GM12873 (cell line): ENCODE measurements around the gene RPL10A.

Experiments used
- TF ChIP-seq, protein P1 (sequence below): IDR thresholded peaks from 2 replicates; pipeline ENCODE4 v1.5.1; 2012; ENCODE audit warnings: low read depth, mild to moderate bottlenecking, moderate library complexity, low read length, control low read depth; ENCODE audit not compliant: insufficient read depth; ENCODE audit errors: missing control alignments

The RPL10A gene

DNA sequence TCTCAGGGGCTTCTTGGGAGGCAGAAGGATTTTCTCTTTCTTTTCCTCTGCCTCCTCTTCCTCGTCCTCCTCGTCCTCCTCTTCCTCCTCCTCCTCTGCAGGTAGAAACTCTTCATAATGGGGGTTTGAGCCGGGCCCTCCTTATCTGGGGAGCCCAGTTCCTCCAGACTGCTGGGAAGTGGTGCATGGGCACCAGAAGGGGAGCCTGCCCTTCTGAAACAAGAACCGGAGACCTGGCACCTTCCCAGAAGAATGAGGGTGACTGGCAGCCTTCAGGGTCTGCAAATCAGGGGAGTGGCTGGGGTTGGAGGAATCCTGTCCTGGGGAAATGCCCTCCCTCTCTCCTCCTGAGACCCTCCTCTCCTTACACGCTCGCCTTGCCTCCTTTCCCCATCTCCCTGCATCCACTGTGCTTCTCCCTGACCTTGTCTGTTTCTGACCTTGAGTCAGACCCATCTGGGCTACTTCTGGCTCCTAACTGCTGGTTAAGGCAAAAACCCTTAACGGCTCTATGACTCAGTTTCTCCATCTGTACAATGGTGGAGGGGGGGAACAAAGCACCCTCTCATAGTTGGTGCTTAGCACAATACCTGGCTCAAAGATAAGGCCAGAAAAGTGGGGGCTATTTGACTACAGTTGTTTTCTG is 42.8 kb downstream of the RPL10A start:
- TF ChIP-seq, protein P1, sequence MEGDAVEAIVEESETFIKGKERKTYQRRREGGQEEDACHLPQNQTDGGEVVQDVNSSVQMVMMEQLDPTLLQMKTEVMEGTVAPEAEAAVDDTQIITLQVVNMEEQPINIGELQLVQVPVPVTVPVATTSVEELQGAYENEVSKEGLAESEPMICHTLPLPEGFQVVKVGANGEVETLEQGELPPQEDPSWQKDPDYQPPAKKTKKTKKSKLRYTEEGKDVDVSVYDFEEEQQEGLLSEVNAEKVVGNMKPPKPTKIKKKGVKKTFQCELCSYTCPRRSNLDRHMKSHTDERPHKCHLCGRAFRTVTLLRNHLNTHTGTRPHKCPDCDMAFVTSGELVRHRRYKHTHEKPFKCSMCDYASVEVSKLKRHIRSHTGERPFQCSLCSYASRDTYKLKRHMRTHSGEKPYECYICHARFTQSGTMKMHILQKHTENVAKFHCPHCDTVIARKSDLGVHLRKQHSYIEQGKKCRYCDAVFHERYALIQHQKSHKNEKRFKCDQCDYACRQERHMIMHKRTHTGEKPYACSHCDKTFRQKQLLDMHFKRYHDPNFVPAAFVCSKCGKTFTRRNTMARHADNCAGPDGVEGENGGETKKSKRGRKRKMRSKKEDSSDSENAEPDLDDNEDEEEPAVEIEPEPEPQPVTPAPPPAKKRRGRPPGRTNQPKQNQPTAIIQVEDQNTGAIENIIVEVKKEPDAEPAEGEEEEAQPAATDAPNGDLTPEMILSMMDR, result no peak

DNA sequence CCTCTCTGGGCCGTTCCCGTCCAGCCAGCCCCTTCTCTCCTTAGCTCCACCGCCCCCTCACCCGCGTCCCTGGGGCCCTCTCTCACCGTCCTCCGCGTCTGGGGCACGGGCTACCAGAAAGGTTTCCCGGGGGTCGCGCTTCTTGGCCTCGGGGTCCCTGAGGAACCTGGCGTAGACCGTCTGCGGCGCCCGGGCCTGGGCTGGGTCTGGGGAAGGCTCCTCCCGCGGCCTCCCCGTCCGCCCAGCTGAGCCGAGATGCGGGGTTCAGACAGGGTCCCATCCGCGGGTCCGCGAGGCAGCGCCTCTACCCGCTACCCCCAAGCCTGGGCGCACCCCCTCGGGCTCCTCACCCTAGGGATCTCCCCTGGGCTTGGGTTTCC is 43.4 kb downstream of the RPL10A start:
- TF ChIP-seq, protein P1, result no peak

DNA sequence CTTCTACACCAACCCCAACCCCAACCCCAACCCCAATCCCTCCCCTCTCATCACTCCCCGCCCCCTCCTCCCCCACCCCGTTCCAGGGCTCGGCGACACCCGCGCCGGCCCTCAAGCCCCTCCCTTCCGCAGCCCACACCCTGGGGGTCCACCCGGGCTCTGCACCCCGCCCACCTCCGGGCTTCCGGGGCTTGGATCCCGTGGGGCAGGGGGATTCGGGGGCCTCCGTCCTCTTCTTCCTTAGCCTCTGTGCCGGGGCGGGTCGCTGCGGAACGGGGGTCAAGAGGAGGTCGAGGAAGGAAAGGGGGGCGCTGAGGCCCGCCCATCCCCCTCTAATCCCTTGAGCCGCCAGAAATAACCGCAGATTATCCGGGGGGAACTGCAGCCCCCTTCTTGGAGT is 43.8 kb downstream of the RPL10A start:
- TF ChIP-seq, protein P1, result no peak

DNA sequence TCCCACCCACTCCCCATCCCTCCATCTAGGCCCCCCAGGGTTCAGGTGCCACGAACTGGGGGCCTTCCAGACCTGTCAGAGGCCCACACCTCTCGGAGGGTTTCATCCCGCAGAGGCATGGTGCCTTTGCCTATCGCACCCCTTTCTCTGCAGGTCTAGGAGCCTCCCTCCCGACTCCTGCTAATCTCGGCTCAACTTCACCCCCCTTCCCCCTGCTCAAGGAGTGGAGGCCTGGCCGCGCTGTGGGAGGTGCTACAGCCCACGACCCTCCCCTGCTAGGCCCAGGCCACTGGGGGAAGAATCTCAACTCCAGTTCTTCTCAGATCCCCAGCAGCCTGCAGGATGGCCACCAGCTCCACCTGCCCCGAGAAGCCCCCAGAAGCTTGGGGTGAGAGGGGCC is 44.5 kb downstream of the RPL10A start, which contains the start of gene TULP1:
TULP1 (minus strand) TSS at position 157 of the 400 bp plus-strand sequence; CDS start at position 119, 38 bp downstream.
- TF ChIP-seq, protein P1, result no peak

DNA sequence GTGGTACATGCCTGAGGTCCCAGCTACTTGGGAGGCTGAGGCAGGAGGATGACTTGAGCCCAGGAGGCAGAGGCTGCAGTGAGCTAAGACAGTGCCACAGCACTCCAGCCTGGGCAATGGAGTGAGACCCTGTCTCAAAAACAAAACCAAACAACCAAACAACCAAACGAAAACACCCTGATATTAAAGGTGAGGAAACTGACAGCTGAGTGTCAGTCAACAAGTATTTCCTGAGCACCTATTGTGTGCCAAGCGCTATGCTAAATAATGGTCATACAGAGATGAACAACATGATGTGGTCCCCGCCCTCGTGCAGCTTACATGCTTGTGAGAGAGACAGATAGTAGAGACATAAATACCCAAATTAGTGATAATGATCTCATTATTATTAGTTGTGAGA is 46.4 kb downstream of the RPL10A start:
- TF ChIP-seq, protein P1, result no peak

DNA sequence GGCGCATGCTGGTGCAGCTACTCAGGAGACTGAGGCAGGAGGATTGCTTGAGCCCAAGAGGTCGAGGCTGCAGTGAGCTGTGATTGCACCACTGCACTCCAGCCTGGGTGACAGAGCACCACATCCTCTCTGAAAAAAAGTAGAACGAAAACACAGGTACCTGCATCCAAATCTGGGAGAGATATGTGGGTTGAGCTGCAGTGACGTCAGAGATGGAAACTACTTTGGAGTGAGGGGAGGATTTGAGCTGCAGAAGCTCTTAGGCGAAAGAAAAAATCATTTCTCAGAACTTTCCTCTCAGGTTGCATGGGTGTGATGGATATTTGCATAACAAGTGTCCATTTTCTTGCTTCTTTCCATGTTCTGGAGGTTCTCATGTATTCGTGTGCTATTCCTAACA is 48.5 kb downstream of the RPL10A start:
- TF ChIP-seq, protein P1, result no peak

DNA sequence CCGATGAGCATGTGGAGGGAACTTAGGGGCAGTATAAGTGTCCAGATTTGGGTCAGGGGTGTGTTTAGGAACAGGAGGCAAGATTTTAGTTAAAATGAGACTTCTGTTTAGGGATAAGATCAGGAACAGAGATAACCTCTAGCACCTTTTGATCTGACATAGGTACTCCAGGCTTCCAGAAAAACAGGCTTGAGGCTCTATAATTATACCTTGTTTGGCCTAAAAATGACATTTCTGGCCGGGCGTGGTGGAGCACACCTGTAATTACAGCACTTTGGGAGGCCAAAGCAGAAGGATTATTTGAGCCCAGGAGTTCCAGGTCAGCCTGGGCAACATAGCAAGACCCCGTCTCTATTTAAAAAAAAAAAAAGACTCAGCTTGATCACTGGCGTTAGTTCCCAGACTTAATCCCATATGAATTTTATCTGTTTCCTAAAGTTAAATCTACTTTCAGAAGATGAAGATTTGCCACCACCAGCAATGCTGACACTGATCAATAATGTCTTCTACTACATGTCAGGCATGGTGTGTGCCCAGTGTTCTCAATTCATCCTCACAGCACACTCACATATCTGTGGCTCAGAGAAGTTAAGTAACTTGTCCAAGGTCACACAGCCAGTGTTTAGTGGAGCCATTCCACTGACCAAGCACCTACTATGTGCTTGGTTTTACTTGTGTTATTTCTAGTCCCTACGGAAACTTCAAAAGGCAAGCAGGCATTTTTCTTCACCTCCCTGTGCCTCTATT is 50.5 kb downstream of the RPL10A start:
- TF ChIP-seq, protein P1, result no peak
